Ishikawa (cell line): ENCODE data around the gene TLR8.

Experiments
- CEBPB ChIP-seq: IDR thresholded peaks from 2 replicates; pipeline ENCODE4 v1.6.1; 2012
- CREB1 ChIP-seq: IDR thresholded peaks from 2 replicates; pipeline ENCODE4 v1.6.1; 2012; ENCODE audit warnings: low read depth
- EGR1 ChIP-seq: IDR thresholded peaks from 2 replicates; pipeline ENCODE4 v1.6.1; 2012
- EP300 ChIP-seq: IDR thresholded peaks from 2 replicates; pipeline ENCODE4 v1.6.1; 2012; ENCODE audit warnings: borderline replicate concordance
- FOXM1 ChIP-seq: IDR thresholded peaks from 2 replicates; pipeline ENCODE4 v1.6.1; 2012; ENCODE audit warnings: low read depth, borderline replicate concordance
- NFIC ChIP-seq: IDR thresholded peaks from 2 replicates; pipeline ENCODE4 v1.6.1; 2012
- RAD21 ChIP-seq: IDR thresholded peaks from 2 replicates; pipeline ENCODE4 v1.6.1; 2012; ENCODE audit warnings: low read depth
- TAF1 ChIP-seq: IDR thresholded peaks from 2 replicates; pipeline ENCODE4 v1.6.1; 2012; ENCODE audit warnings: low read depth, mild to moderate bottlenecking
- TCF12 ChIP-seq: IDR thresholded peaks from 2 replicates; pipeline ENCODE4 v1.6.1; 2012; ENCODE audit warnings: low read depth
- TEAD4 ChIP-seq: IDR thresholded peaks from 2 replicates; pipeline ENCODE4 v1.6.1; 2012
- YY1 ChIP-seq: IDR thresholded peaks from 2 replicates; pipeline ENCODE4 v1.6.1; 2012; ENCODE audit warnings: low read depth
- ZBTB7A ChIP-seq: IDR thresholded peaks from 2 replicates; pipeline ENCODE4 v1.6.1; 2012; ENCODE audit warnings: low read depth
- TF ChIP-seq, protein P1 (sequence below): IDR thresholded peaks from 2 replicates; pipeline ENCODE4 v1.6.1; 2012; ENCODE audit warnings: low read depth, mild to moderate bottlenecking
- TF ChIP-seq, protein P2 (sequence below): IDR thresholded peaks from 2 replicates; pipeline ENCODE4 v1.6.1; 2012
- TF ChIP-seq, protein P3 (sequence below): IDR thresholded peaks from 2 replicates; pipeline ENCODE4 v1.6.1; 2012

TLR8 gene

DNA sequence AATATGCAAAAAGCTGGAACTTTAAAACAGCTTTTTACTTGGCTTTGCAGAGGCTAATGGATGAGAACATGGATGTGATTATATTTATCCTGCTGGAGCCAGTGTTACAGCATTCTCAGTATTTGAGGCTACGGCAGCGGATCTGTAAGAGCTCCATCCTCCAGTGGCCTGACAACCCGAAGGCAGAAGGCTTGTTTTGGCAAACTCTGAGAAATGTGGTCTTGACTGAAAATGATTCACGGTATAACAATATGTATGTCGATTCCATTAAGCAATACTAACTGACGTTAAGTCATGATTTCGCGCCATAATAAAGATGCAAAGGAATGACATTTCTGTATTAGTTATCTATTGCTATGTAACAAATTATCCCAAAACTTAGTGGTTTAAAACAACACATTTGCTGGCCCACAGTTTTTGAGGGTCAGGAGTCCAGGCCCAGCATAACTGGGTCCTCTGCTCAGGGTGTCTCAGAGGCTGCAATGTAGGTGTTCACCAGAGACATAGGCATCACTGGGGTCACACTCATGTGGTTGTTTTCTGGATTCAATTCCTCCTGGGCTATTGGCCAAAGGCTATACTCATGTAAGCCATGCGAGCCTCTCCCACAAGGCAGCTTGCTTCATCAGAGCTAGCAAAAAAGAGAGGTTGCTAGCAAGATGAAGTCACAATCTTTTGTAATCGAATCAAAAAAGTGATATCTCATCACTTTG is 15.6 kb downstream of the TLR8 start:
- no peak for TF ChIP-seq TAF1
- TF ChIP-seq TEAD4, result no peak
- TF ChIP-seq YY1, result no peak

- no peak for TF ChIP-seq CREB1
- TF ChIP-seq, protein P1, sequence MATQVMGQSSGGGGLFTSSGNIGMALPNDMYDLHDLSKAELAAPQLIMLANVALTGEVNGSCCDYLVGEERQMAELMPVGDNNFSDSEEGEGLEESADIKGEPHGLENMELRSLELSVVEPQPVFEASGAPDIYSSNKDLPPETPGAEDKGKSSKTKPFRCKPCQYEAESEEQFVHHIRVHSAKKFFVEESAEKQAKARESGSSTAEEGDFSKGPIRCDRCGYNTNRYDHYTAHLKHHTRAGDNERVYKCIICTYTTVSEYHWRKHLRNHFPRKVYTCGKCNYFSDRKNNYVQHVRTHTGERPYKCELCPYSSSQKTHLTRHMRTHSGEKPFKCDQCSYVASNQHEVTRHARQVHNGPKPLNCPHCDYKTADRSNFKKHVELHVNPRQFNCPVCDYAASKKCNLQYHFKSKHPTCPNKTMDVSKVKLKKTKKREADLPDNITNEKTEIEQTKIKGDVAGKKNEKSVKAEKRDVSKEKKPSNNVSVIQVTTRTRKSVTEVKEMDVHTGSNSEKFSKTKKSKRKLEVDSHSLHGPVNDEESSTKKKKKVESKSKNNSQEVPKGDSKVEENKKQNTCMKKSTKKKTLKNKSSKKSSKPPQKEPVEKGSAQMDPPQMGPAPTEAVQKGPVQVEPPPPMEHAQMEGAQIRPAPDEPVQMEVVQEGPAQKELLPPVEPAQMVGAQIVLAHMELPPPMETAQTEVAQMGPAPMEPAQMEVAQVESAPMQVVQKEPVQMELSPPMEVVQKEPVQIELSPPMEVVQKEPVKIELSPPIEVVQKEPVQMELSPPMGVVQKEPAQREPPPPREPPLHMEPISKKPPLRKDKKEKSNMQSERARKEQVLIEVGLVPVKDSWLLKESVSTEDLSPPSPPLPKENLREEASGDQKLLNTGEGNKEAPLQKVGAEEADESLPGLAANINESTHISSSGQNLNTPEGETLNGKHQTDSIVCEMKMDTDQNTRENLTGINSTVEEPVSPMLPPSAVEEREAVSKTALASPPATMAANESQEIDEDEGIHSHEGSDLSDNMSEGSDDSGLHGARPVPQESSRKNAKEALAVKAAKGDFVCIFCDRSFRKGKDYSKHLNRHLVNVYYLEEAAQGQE, result no peak
- no peak for TF ChIP-seq TCF12
- no peak for TF ChIP-seq ZBTB7A
- TF ChIP-seq EP300, result no peak
- TF ChIP-seq CEBPB, result no peak
- no peak for TF ChIP-seq TAF1
- TF ChIP-seq RAD21, result no peak
- TF ChIP-seq, protein P2, sequence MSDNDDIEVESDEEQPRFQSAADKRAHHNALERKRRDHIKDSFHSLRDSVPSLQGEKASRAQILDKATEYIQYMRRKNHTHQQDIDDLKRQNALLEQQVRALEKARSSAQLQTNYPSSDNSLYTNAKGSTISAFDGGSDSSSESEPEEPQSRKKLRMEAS, result no peak
- TF ChIP-seq NFIC, result no peak
- TF ChIP-seq, protein P3, sequence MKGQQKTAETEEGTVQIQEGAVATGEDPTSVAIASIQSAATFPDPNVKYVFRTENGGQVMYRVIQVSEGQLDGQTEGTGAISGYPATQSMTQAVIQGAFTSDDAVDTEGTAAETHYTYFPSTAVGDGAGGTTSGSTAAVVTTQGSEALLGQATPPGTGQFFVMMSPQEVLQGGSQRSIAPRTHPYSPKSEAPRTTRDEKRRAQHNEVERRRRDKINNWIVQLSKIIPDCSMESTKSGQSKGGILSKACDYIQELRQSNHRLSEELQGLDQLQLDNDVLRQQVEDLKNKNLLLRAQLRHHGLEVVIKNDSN, result no peak
- TF ChIP-seq FOXM1, result no peak
- TF ChIP-seq YY1, result no peak
- no peak for TF ChIP-seq TEAD4
- TF ChIP-seq EGR1, result no peak
Measured at GRCh38 chrX:12922599-12922919, 16.1 kb downstream of the TLR8 start.

- no peak for TF ChIP-seq NFIC
- TF ChIP-seq, protein P2, result no peak
- no peak for TF ChIP-seq ZBTB7A
- TF ChIP-seq EP300, result no peak
- no peak for TF ChIP-seq TEAD4
- TF ChIP-seq FOXM1, result no peak
- TF ChIP-seq TCF12, result no peak
- TF ChIP-seq, protein P3, result no peak
- TF ChIP-seq, protein P1, result no peak
- TF ChIP-seq RAD21, result no peak
- TF ChIP-seq TAF1, result no peak
- TF ChIP-seq CREB1, result no peak
- no peak for TF ChIP-seq YY1
- no peak for TF ChIP-seq CEBPB
- no peak for TF ChIP-seq EGR1
Measured at GRCh38 chrX:12929701-12930100, 23.3 kb downstream of the TLR8 start.

DNA sequence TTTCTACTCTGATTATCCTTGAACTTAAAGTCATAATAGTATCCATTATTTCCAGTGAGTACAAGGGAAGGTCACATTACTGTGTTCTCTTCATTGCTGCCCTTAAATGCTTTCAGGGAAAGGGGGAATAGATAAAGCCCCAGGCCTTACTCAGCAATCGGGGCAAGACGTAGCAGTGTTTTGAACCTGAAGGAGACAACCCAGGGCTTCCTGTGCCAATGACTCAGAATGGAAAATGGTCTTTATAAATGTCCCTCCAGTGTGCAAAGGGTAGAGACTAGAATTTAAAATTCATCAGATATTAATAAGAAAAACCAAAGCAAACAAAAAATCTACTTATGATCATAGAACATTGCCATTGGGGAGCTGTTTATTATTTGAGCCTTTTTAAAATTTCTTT is 23.7 kb downstream of the TLR8 start:
- no peak for TF ChIP-seq TAF1
- no peak for TF ChIP-seq TEAD4
- no peak for TF ChIP-seq NFIC
- TF ChIP-seq, protein P1, result no peak
- no peak for TF ChIP-seq EP300

GRCh38 chrX:12932244-12932643 is 25.8 kb downstream of the TLR8 start:
- no peak for TF ChIP-seq EGR1
- no peak for TF ChIP-seq FOXM1
- TF ChIP-seq, protein P2, result no peak
- TF ChIP-seq, protein P1, result no peak
- TF ChIP-seq TCF12, result no peak
- TF ChIP-seq YY1, result no peak
